ENCODE measurements around the gene CNGA4.
"Not testable (repeated sequence)": the region's sequence is repeated elsewhere in the genome, so short reads cannot be mapped to it uniquely, and the experiment has no call there.

The CNGA4 gene

GRCh38 chr11:6228520-6228919 is 10.4 kb upstream of the CNGA4 start:
- DNase-seq = no peak

- DNase-seq = peak in 1 of 5 donors; percentile 11
These were observed 9.0 kb upstream of the CNGA4 start for GRCh38 chr11:6229911-6230310.

DNA sequence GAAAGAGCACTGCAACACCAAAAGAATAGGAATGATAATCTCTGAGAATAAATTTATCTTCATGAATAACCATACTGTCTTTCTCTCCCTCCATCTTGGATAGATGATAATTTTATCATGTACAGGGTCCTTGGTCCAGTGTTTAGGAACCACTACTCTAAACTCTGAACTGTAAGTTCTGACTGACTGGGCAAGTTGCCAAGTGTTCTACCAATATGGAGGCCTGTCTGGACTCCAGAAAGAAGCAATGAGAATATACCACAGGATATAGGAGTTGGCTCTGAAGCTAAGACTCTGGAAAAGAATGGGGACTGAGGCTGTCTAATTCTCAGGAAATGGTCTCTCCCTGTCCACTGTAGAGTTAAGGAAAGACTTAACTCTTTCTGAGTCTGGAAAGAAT is 6.0 kb upstream of the CNGA4 start:
- no peak for DNase-seq

- no peak for DNase-seq
These were observed 4.9 kb upstream of the CNGA4 start for GRCh38 chr11:6233984-6234386.

GRCh38 chr11:6234387-6235107 is 4.3 kb upstream of the CNGA4 start, which contains the start of gene FHIP1B:
Gene FHIP1B, minus strand, starts transcription at chr11:6234636. Its CDS starts 10,120 bp downstream, at chr11:6224516.
- peak; percentile 98 to 100 (median 99) for DNase-seq

GRCh38 chr11:6237266-6237665 is 1.6 kb upstream of the CNGA4 start:
- no peak for DNase-seq

DNA sequence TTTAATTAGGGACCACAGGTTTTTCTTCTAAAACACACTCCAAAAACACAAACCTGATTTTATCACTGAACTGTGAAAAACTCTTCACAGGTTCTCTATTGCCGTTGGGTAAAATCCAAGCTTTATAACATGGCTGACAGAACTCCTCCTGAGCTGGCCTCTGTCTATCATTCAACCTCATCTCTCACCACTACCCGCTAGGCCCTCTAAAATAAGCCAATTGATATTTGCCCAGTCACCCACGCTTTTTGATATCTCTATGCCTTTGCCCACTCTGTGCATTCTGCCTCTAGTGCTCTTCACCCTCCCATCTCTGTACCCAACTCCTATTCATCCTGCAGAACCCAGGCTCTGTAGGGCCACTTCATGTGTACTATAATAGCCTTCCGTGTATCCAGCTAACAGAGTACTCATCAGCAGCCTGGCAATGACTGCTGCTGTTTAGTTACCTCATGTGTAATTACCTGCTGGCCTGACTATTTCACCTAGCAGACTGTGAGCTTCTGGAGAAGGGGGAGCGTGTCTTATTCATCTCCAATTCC is 1.1 kb upstream of the CNGA4 start:
- no peak for DNase-seq

DNA sequence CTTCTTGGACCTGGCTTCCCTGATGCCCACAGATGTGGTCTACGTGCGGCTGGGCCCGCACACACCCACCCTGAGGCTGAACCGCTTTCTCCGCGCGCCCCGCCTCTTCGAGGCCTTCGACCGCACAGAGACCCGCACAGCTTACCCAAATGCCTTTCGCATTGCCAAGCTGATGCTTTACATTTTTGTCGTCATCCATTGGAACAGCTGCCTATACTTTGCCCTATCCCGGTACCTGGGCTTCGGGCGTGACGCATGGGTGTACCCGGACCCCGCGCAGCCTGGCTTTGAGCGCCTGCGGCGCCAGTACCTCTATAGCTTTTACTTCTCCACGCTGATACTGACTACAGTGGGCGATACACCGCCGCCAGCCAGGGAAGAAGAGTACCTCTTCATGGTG is 1.2 kb downstream of the CNGA4 start:
- no peak for DNase-seq

GRCh38 chr11:6240781-6241180 is 1.9 kb downstream of the CNGA4 start:
- DNase-seq = no peak

DNA sequence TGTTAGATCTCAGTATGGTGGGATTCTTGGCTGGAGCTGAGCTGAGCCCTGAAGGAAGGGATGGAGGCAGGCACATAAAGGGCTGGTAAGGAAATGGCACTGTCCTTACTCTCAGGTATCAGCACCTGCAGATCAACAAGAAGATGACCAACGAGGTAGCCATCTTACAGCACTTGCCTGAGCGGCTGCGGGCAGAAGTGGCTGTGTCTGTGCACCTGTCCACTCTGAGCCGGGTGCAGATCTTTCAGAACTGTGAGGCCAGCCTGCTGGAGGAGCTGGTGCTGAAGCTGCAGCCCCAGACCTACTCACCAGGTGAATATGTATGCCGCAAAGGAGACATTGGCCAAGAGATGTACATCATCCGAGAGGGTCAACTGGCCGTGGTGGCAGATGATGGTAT is 2.4 kb downstream of the CNGA4 start:
- no peak for DNase-seq

DNA sequence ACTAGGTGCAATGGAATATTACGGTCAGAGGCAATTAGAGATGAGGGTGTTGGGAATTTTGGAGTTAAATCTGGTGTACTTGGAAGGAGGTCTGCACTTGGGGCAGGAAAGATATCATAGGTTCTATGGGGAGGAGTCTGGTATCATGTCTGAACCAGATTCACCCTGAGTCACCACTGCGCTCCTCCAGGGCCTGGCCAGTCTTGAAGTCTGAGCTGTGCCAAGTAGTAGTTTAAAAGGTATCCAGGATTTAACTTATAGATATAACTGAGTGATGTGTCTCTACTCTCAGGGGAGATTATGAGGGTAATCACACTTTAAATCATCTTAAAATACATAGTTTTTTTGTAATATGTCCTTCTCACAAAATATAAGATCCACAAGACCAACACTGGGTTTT is 6.6 kb downstream of the CNGA4 start:
- no peak for DNase-seq

- DNase-seq = no peak
These were observed 9.4 kb downstream of the CNGA4 start for GRCh38 chr11:6248248-6248647.

DNA sequence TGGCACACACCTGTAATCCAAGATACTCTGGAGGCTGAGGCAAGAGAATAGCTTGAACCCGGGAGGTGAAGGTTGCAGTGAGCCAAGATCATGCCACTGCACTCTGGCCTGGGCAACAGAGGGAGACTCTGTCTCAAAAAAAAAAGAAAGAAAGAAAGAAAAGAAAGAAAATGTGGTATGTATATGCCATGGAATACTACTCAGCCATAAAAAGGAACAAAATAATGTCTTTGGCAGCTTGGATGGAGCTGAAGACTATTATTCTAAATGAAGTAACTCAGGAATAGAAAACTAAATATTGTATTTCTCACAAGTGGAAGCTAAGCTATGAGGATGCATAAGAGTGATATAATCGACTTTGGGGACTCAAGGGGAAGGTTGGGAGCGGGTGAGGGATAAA is 10.0 kb downstream of the CNGA4 start:
- not testable (repeated sequence) for DNase-seq

- no peak for DNase-seq
These were observed 11.1 kb downstream of the CNGA4 start for GRCh38 chr11:6249770-6250555.

DNA sequence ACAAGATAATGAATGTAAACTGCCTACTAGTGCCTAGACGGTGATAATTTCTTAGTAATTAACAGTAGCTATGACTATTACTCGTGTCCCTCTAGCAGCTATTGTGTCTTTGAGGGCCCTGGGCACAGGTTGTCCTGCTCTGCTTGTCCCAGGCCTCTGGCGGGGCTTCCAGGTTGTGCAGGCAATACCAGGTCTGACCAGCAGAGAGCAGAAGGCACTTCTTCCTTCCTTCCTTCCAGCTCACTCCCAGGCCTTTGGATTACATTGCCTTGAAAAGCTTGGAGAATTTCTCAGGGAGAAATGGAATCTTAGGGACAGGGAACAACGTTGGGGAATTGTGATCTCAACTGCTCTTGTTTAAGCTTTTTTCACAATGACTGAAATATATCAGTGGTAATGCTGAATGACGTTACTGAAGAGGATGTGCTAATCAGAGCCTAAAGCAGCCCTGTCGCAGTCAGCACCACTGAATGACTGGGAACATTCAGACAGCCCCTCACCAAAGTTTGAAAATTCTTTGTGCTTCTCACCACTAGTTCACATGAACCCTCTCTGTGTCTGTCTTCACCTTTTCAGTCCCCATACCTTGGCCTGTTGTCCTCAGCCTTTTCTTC is 12.3 kb downstream of the CNGA4 start:
- peak in 3 of 5 donors; percentile 24 to 44 (median 36) for DNase-seq

GRCh38 chr11:6251990-6252473 is 13.1 kb downstream of the CNGA4 start:
- DNase-seq = no peak

DNA sequence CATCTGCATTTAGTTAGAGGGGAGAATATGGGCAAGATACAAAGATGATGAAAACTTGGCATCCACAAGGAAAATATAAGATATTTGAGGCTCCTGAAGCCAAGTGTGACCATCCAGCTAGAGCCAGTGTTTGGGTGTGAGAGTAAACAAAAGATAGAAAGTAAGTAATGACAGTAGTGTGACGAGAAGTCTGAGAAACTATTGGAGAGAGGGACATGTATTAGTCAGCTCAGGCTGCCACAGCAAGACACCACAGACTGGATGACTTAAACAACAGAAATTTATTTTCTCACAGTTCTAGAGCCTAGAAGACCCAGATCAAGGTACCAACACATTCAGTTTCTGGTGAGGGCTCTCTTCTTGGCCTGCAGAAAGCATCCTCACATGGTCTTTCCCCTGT is 14.3 kb downstream of the CNGA4 start:
- DNase-seq = peak in 1 of 5 donors; percentile 16

GRCh38 chr11:6258141-6258540 is 19.3 kb downstream of the CNGA4 start:
- no peak for DNase-seq

DNA sequence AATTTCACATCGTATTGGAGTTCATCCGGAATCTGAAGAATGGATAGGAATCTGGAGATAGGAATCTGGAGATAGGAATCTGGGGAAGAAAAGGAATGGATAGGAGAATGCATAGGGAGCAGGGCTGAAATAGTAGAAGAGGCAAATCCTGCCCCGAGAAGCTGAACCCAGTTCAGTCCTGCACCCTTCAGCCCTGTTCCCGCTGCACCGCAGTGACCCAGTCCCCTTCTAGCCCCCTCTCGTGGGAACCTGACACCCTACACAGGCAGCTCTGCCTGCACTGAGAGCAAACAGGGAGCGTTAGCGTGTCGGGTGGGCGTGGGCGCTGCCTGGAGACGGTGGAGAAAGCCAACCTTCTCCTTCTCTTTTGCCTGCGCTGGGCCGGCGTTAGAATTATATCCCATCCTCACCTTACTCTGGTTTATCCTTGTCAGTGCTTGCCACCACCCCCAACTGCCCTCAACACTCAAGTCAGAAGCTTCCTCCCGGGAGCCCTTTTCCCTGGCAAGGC is 19.7 kb downstream of the CNGA4 start:
- no peak for DNase-seq

- no peak for DNase-seq
These were observed 21.4 kb downstream of the CNGA4 start for GRCh38 chr11:6260207-6260726.

- DNase-seq = no peak
These were observed 24.8 kb downstream of the CNGA4 start for GRCh38 chr11:6263662-6264061.

GRCh38 chr11:6268820-6269219 is 29.9 kb downstream of the CNGA4 start:
- DNase-seq = no peak

GRCh38 chr11:6269994-6270393 is 31.1 kb downstream of the CNGA4 start:
- no peak for DNase-seq
